Transverse colon (tissue), 4 donors: ENCODE data around the gene TBCD. TPM values are rescaled to one million over a fixed set of nuclear protein-coding genes. Genes with fewer than 3 reads are reported as not detected.
A peak's percentile ranks its signal among the peaks of the same experiment; 100 is the strongest.

Experiments
- DNase-seq: peaks from one replicate; pipeline ENCODE4 v3.0.0-alpha.2; 2019
- H3K27ac ChIP-seq, 4 donors: fragments of 200-600 bp; sonication (generic); 2 replicates each; pipeline ENCODE4 v1.5.1; 2016 to 2018; ENCODE audit warnings: inconsistent platforms in 4 of 4
- H3K27me3 ChIP-seq: fragments of 200-600 bp; sonication (generic); 2 replicates; pipeline ENCODE4 v1.5.1; 2017; ENCODE audit warnings: inconsistent platforms
- H3K36me3 ChIP-seq, 4 donors: fragments of 200-600 bp; sonication (generic); 2 replicates each; pipeline ENCODE4 v1.5.1; 2017 to 2019; ENCODE audit warnings: inconsistent platforms in 4 of 4
- H3K4me1 ChIP-seq, 4 donors: fragments of 200-600 bp; sonication (generic); 2 replicates each; pipeline ENCODE4 v1.5.1; 2017 to 2020; ENCODE audit warnings: inconsistent platforms in 4 of 4
- H3K4me3 ChIP-seq, 4 donors: fragments of 200-600 bp; sonication (generic); 1 replicate in 1 of 4; 2 replicates in 3 of 4; pipeline versions ENCODE4 v1.5.1 to v1.6.1; 2017 to 2019; ENCODE audit warnings: inconsistent platforms in 4 of 4
- H3K9me3 ChIP-seq, 2 donors: fragments of 200-600 bp; sonication (generic); 2 replicates each; pipeline ENCODE4 v1.5.1; 2017 to 2019; ENCODE audit warnings: inconsistent platforms in 2 of 2
- CTCF ChIP-seq, 5 experiments: fragments of 200-600 bp in 3 of 5; fragments of 450-650 bp in 2 of 5; sonication (generic) in 3 of 5; IDR thresholded peaks; 1 replicate in 2 of 5; 2 replicates in 3 of 5; pipeline ENCODE4 v1.5.1; 2016 to 2017; ENCODE audit warnings: antibody characterized with exemption in 5 of 5, inconsistent platforms in 3 of 5, mild to moderate bottlenecking in 2 of 5, moderate library complexity in 1 of 5
- EP300 ChIP-seq: sonication (generic); formaldehyde crosslinking; IDR thresholded peaks from one replicate; pipeline ENCODE4 v1.6.1; 2017; ENCODE audit warnings: antibody characterized with exemption, low read depth
- POLR2A ChIP-seq: fragments of 450-650 bp; IDR thresholded peaks from one replicate; pipeline ENCODE4 v1.6.1; 2016; ENCODE audit warnings: antibody characterized with exemption, mild to moderate bottlenecking, moderate library complexity
- POLR2AphosphoS5 ChIP-seq, 3 donors: sonication (generic); formaldehyde crosslinking; IDR thresholded peaks; one replicate each; pipeline ENCODE4 v1.6.1; 2016; ENCODE audit warnings: antibody characterized with exemption in 3 of 3
- WGBS, 2 donors: methylation state at CpG; one replicate each; pipeline ENCODE4 v1.1.5; 2018; ENCODE audit warnings: low coverage in 1 of 2; 5-methylcytosine and 5-hydroxymethylcytosine counted together
- in situ Hi-C, 4 donors: fragments of 200-750 bp; cut with MboI; loops; one replicate each; pipeline versions ENCODE4 v1.15.0 to v1.15.1; 2017; ENCODE audit warnings: low sequenced_read_pairs in 3 of 4, low pct_ligation_motif_present in 1 of 4, low pct_unique_long_range_greater_than_20kb in 1 of 4
- intact Hi-C: fragments of 100-400 bp; cut with DNase I; formaldehyde crosslinking; loops from one replicate; pipeline ENCODE4 v1.15.1; 2023; ENCODE audit warnings: low total_unique reads
- total RNA-seq, 4 donors: library from RNA; depleted of rRNA; stranded (reverse); fragments of >200 nt; gene quantifications; one replicate each; pipeline ENCODE4 v1.1.0, GENCODE V29; 2016

TBCD gene
- total RNA-seq, 4 donors from 2014 or later: 38.6 to 104 (median 39.8) TPM

DNA sequence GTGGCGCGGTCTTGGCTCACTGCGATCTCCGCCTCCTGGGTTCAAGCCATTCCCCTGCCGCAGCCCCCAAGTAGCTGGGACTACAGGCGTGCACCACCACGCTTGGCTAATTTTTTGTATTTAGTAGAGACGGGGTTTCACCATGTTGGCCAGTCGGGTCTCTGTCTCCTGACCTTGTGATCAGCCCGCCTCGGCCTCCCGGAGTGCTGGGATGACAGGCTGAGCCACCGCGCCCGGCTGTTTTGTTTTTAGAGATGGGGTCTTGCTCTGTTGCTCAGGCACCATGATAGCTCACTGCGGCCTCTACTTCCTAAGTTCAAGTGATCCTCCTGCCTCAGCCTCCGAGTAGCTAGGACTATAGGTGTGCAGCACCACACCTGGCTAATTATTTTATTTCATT, 60.7 kb downstream of the TBCD start:
- H3K36me3 ChIP-seq: no peaks in the 10 kb centered on the region
- TF ChIP-seq EP300 (no peak), POLR2AphosphoS5 (IDR thresholded peaks at IDR 0.05) (no peak), CTCF (IDR thresholded peaks at IDR 0.05) (no peak), POLR2A (no peak)
- H3K27ac ChIP-seq: no peak overlapping the region
- DNase-seq: no peak
- 99 to 100% methylated on average over 3 to 16 of the region's 17 CpGs for WGBS, 2 donors
- in situ Hi-C loops: no loop called here
- H3K27me3 ChIP-seq: no peaks in the 10 kb centered on the region
- no peak overlapping the region for H3K4me3 ChIP-seq
- intact Hi-C loops: no loop called here
- peaks cover 0 to 18% (median 14%) of the 10 kb centered on the region in 4 donors for H3K4me1 ChIP-seq
- H3K9me3 ChIP-seq: no peaks in the 10 kb centered on the region

- 93 to 99% methylated on average over 19 to 23 of the region's 23 CpGs for WGBS, 2 donors
- H3K36me3 ChIP-seq: no peaks in the 10 kb centered on the region
- in situ Hi-C loops: no loop called here
These were observed 61.6 kb downstream of the TBCD start for GRCh38 chr17:82813299-82814051.

GRCh38 chr17:82814834-82815233, 63.0 kb downstream of the TBCD start:
- Histone ChIP-seq H3K9me3 (no peaks in the 10 kb centered on the region), H3K27ac (peak overlapping the region in 3 of 4 donors; percentile 40 to 67 (median 64)), H3K4me3 (no peak overlapping the region), H3K27me3 (no peaks in the 10 kb centered on the region), H3K4me1 (peaks cover 0 to 18% (median 14%) of the 10 kb centered on the region in 4 donors), H3K36me3 (no peaks in the 10 kb centered on the region)
- TF ChIP-seq EP300: no peak
- TF ChIP-seq POLR2A: no peak
- no peak for TF ChIP-seq CTCF (IDR thresholded peaks at IDR 0.05)
- no peak for TF ChIP-seq POLR2AphosphoS5 (IDR thresholded peaks at IDR 0.05)
- 76% methylated on average over 20 of the region's 20 CpGs; no CpG with 5 or more reads in 1 of the 2 donors for WGBS, 2 donors
- DNase-seq: peak; percentile 46
- in situ Hi-C loops: no loop called here
- intact Hi-C loops: no loop called here

More at GRCh38 chr17:82813299-82814051, 61.6 kb downstream of the TBCD start:
- intact Hi-C loops: no loop called here
- peaks cover 0 to 18% (median 14%) of the 10 kb centered on the region in 4 donors for H3K4me1 ChIP-seq
- no peak for TF ChIP-seq EP300
- no peak for TF ChIP-seq POLR2AphosphoS5 (IDR thresholded peaks at IDR 0.05)
- no peak for TF ChIP-seq CTCF (IDR thresholded peaks at IDR 0.05)
- TF ChIP-seq POLR2A: no peak
- no peak overlapping the region for H3K27ac ChIP-seq
- DNase-seq: no peak
- H3K4me3 ChIP-seq: no peak overlapping the region
- H3K9me3 ChIP-seq: no peaks in the 10 kb centered on the region
- H3K27me3 ChIP-seq: no peaks in the 10 kb centered on the region

DNA sequence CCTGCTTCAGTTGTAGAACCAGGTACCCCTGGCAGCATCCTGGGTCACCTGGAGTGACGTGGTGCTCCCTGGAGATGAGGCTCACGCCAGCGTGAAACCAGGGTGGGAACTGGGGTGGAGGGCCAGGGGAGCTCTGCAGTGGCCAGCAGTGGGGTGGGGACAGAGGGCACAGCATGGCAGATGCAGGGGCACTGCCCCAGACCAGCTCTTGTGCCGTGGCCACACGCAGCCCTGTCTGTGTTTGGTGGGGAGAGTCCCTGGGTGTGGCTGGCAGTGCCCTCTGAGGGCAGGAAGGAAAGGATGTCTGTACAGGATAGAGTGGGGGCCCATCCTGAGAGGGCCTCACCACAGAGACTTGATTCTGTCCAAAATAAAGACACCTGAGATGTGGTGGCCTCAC, 63.5 kb downstream of the TBCD start:
- 62% methylated on average over 5 of the region's 5 CpGs; no CpG with 5 or more reads in 1 of the 2 donors for WGBS, 2 donors
- peaks cover 0 to 18% (median 14%) of the 10 kb centered on the region in 4 donors for H3K4me1 ChIP-seq
- DNase-seq: peak; percentile 41
- no peak for TF ChIP-seq EP300
- no peak for TF ChIP-seq CTCF (IDR thresholded peaks at IDR 0.05)
- no peak for TF ChIP-seq POLR2A
- no peak for TF ChIP-seq POLR2AphosphoS5 (IDR thresholded peaks at IDR 0.05)
- no peaks in the 10 kb centered on the region for H3K27me3 ChIP-seq
- no peak overlapping the region for H3K4me3 ChIP-seq
- intact Hi-C loops: no loop called here
- H3K9me3 ChIP-seq: peaks cover 0 to 5% of the 10 kb centered on the region in 2 donors
- peaks cover 0 to 3% (median 0%) of the 10 kb centered on the region in 4 donors for H3K36me3 ChIP-seq
- peak overlapping the region in 3 of 4 donors; percentile 40 to 67 (median 64) for H3K27ac ChIP-seq
- in situ Hi-C loops: no loop called here
